IMR-90 (cell line): ENCODE data around the gene NELFCD. TPM values are rescaled to one million over a fixed set of nuclear protein-coding genes. Genes with fewer than 3 reads are reported as not detected.

ENCODE experiments used
- ATAC-seq: fragments of 200-7000 bp; cut with Tn5 transposase; 2 replicates; pipeline ENCODE4 v1.9.1; 2020; ENCODE audit warnings: low read depth, mild to moderate bottlenecking, moderate library complexity
- BruUV-seq: library from RNA; stranded (reverse); fragments of 400-500 nt; replicated peaks from 2 replicates; lab custom pipeline; 2021; lab: Mats Ljungman, UMichigan
- CTCF ChIA-PET: fragments of 300-600 bp; formaldehyde crosslinking; extraction: SDS; loops from one replicate; lab custom pipeline; 2021; ENCODE audit warnings: antibody characterized with exemption; lab: Yijun Ruan, JAX
- POLR2A ChIA-PET: fragments of 300-600 bp; sonication (Branson Sonifier 250); formaldehyde crosslinking; loops from one replicate; lab custom pipeline; 2022; ENCODE audit warnings: antibody characterized with exemption; ENCODE audit not compliant: unreplicated experiment; lab: Charles Lee
- DNase-seq: peaks from one replicate; pipeline ENCODE4 v3.0.0; 2013
- H2AFZ ChIP-seq: replicated peaks from 2 replicates; pipeline ENCODE3; 2013; ENCODE audit warnings: low read length, mild to moderate bottlenecking; ENCODE audit not compliant: poor library complexity
- H2AK5ac ChIP-seq: 2 replicates; pipeline ENCODE4 v1.6.1; 2013; ENCODE audit warnings: low read depth, low read length, inconsistent platforms
- H2AK9ac ChIP-seq: replicated peaks from 2 replicates; pipeline ENCODE3; 2013; ENCODE audit warnings: mild to moderate bottlenecking, low read depth, low read length, moderate library complexity; ENCODE audit not compliant: poor library complexity
- H2BK120ac ChIP-seq: 2 replicates; pipeline ENCODE4 v1.6.1; 2013; ENCODE audit warnings: low read depth, low read length, inconsistent platforms
- H2BK15ac ChIP-seq: 3 replicates; pipeline ENCODE4 v1.6.1; 2013; ENCODE audit warnings: low read depth, low read length, inconsistent platforms
- H2BK20ac ChIP-seq: 2 replicates; pipeline ENCODE4 v1.6.1; 2013; ENCODE audit warnings: low read depth, mild to moderate bottlenecking, inconsistent platforms, low read length, moderate library complexity
- H2BK5ac ChIP-seq: 2 replicates; pipeline ENCODE4 v1.6.1; 2013; ENCODE audit warnings: mild to moderate bottlenecking, low read depth, low read length, inconsistent platforms; ENCODE audit not compliant: poor library complexity, severe bottlenecking
- H3K14ac ChIP-seq: replicated peaks from 2 replicates; pipeline ENCODE4 v1.6.1; 2013; ENCODE audit warnings: low read depth, low read length, inconsistent platforms
- H3K18ac ChIP-seq: 2 replicates; pipeline ENCODE4 v1.6.1; 2013; ENCODE audit warnings: low read depth, low read length, control low read depth
- H3K23ac ChIP-seq: 2 replicates; pipeline ENCODE4 v1.6.1; 2013; ENCODE audit warnings: low read depth, low read length, inconsistent platforms
- H3K27ac ChIP-seq: 2 replicates; pipeline ENCODE4 v1.5.1; 2013; ENCODE audit warnings: mild to moderate bottlenecking, control low read depth, low read length; ENCODE audit not compliant: insufficient read depth
- H3K27me3 ChIP-seq: 2 replicates; pipeline ENCODE4 v1.6.1; 2013; ENCODE audit warnings: low read length; ENCODE audit not compliant: control insufficient read depth, insufficient read depth
- H3K36me3 ChIP-seq: 2 replicates; pipeline ENCODE4 v1.6.1; 2013; ENCODE audit warnings: low read length, mixed read lengths; ENCODE audit not compliant: control insufficient read depth, insufficient read depth
- H3K4ac ChIP-seq: 2 replicates; pipeline ENCODE4 v1.6.1; 2013; ENCODE audit warnings: low read depth, low read length, inconsistent platforms
- H3K4me1 ChIP-seq: 2 replicates; pipeline ENCODE4 v1.6.1; 2013; ENCODE audit warnings: low read length, mixed read lengths; ENCODE audit not compliant: control insufficient read depth, insufficient read depth
- H3K4me2 ChIP-seq: 2 replicates; pipeline ENCODE4 v1.6.1; 2013; ENCODE audit warnings: low read depth, mild to moderate bottlenecking, control low read depth, low read length, moderate library complexity
- H3K4me3 ChIP-seq: 2 replicates; pipeline ENCODE4 v1.5.1; 2013; ENCODE audit warnings: low read depth, mild to moderate bottlenecking, control low read depth, low read length, moderate library complexity; ENCODE audit not compliant: insufficient read depth
- H3K56ac ChIP-seq: 2 replicates; pipeline ENCODE4 v1.6.1; 2013; ENCODE audit warnings: low read length, inconsistent platforms; ENCODE audit not compliant: insufficient read depth; ENCODE audit errors: extremely low read depth
- H3K79me1 ChIP-seq, 2 experiments: 2 replicates each; pipeline ENCODE4 v1.6.1; 2013; ENCODE audit warnings: low read length in 2 of 2, inconsistent platforms in 1 of 2, low read depth in 1 of 2
- H3K9ac ChIP-seq: 2 replicates; pipeline ENCODE4 v1.6.1; 2013; ENCODE audit warnings: low read depth, low read length, control low read depth
- H3K9me1 ChIP-seq: 2 replicates; pipeline ENCODE4 v1.6.1; 2013; ENCODE audit warnings: low read length, inconsistent platforms; ENCODE audit not compliant: insufficient read depth
- H3K9me3 ChIP-seq: 2 replicates; pipeline ENCODE4 v1.6.1; 2013; ENCODE audit warnings: low read length; ENCODE audit not compliant: control insufficient read depth, insufficient read depth
- H4K20me1 ChIP-seq: 2 replicates; pipeline ENCODE4 v1.6.1; 2013; ENCODE audit warnings: low read length, inconsistent platforms; ENCODE audit not compliant: insufficient read depth
- H4K5ac ChIP-seq: 2 replicates; pipeline ENCODE4 v1.6.1; 2013; ENCODE audit warnings: mild to moderate bottlenecking, low read depth, low read length, control low read depth
- H4K8ac ChIP-seq, 2 experiments: 2 replicates each; pipeline ENCODE4 v1.6.1; 2013; ENCODE audit warnings: low read depth in 2 of 2, low read length in 2 of 2, control low read depth in 1 of 2, inconsistent platforms in 1 of 2
- H4K91ac ChIP-seq: 2 replicates; pipeline ENCODE4 v1.6.1; 2013; ENCODE audit warnings: low read depth, low read length, inconsistent platforms; ENCODE audit not compliant: insufficient read depth
- BHLHE40 ChIP-seq: fragments of 150-350 bp; IDR thresholded peaks from 2 replicates; pipeline ENCODE4 v1.6.1; 2016; ENCODE audit warnings: mild to moderate bottlenecking, low read depth, low read length
- CEBPB ChIP-seq: IDR thresholded peaks from 2 replicates; pipeline ENCODE4 v1.6.1; 2012; ENCODE audit warnings: low read depth, low read length, improper control_type of control experiment
- CHD1 ChIP-seq: IDR thresholded peaks from 2 replicates; pipeline ENCODE4 v1.6.1; 2012; ENCODE audit warnings: low read depth, low read length, improper control_type of control experiment
- CTCF ChIP-seq: conservative IDR thresholded peaks from 2 replicates; pipeline ENCODE4 v1.5.1; 2012; ENCODE audit warnings: mild to moderate bottlenecking, low read depth, low read length, improper control_type of control experiment
- ELK1 ChIP-seq: fragments of 150-350 bp; IDR thresholded peaks from 2 replicates; pipeline ENCODE4 v1.6.1; 2016; ENCODE audit warnings: low read depth, mild to moderate bottlenecking, low read length, moderate library complexity, borderline replicate concordance
- FOS ChIP-seq: fragments of 150-350 bp; IDR thresholded peaks from 2 replicates; pipeline ENCODE4 v1.6.1; 2016; ENCODE audit warnings: low read depth, low read length
- MAFK ChIP-seq: IDR thresholded peaks from 2 replicates; pipeline ENCODE4 v1.6.1; 2012; ENCODE audit warnings: low read depth, low read length, improper control_type of control experiment
- MAZ ChIP-seq: IDR thresholded peaks from 2 replicates; pipeline ENCODE4 v1.6.1; 2012; ENCODE audit warnings: low read depth, mild to moderate bottlenecking, low read length, improper control_type of control experiment, moderate library complexity, borderline replicate concordance
- MXI1 ChIP-seq: IDR thresholded peaks from 2 replicates; pipeline ENCODE4 v1.6.1; 2012; ENCODE audit warnings: low read depth, mild to moderate bottlenecking, low read length, moderate library complexity, borderline replicate concordance
- NFE2L2 ChIP-seq: fragments of 150-350 bp; IDR thresholded peaks from 2 replicates; pipeline ENCODE4 v1.6.1; 2016; ENCODE audit warnings: low read depth, mild to moderate bottlenecking, low read length
- POLR2A ChIP-seq: IDR thresholded peaks from 2 replicates; pipeline ENCODE4 v1.6.1; 2012; ENCODE audit warnings: mild to moderate bottlenecking, low read depth, low read length
- RAD21 ChIP-seq: IDR thresholded peaks from 2 replicates; pipeline ENCODE4 v1.6.1; 2012; ENCODE audit warnings: low read length, improper control_type of control experiment
- RCOR1 ChIP-seq: IDR thresholded peaks from 2 replicates; pipeline ENCODE4 v1.6.1; 2012; ENCODE audit warnings: mild to moderate bottlenecking, low read length, improper control_type of control experiment; ENCODE audit not compliant: insufficient replicate concordance
- RFX5 ChIP-seq: IDR thresholded peaks from 2 replicates; pipeline ENCODE4 v1.8.0; 2012; ENCODE audit warnings: low read depth, mild to moderate bottlenecking, low read length, moderate library complexity
- SMC3 ChIP-seq: fragments of 150-350 bp; IDR thresholded peaks from 2 replicates; pipeline ENCODE4 v1.6.1; 2016; ENCODE audit warnings: low read depth, mild to moderate bottlenecking, antibody characterized with exemption, low read length, moderate library complexity
- USF2 ChIP-seq: fragments of 150-350 bp; IDR thresholded peaks from 2 replicates; pipeline ENCODE4 v1.6.1; 2017; ENCODE audit warnings: mild to moderate bottlenecking, antibody characterized with exemption, low read length, low read depth
- WGBS, 2 experiments: methylation state at CpG; one replicate each; pipeline versions ENCODE4 v1.1.5 to v1.1.7; 2013; ENCODE audit warnings: missing lambda C conversion rate in 2 of 2; ENCODE audit not compliant: insufficient read length in 1 of 2; ENCODE audit errors: extremely low coverage in 2 of 2; 5-methylcytosine and 5-hydroxymethylcytosine counted together
- dilution Hi-C: fragments of 300-500 bp; cut with HindIII; formaldehyde crosslinking; loops from one replicate; pipeline ENCODE4 v1.14.3; 2018; ENCODE audit warnings: low sequenced_read_pairs; ENCODE audit not compliant: unreplicated experiment
- in situ Hi-C: fragments of 300-500 bp; cut with MboI; formaldehyde crosslinking; loops from 3 replicates; pipeline ENCODE4 v1.14.3; 2019; ENCODE audit warnings: low sequenced_read_pairs, inconsistent platforms, mixed read lengths
- intact Hi-C: fragments of 100-400 bp; cut with micrococcal nuclease; formaldehyde crosslinking; loops from 2 replicates; pipeline ENCODE4 v1.10.0; 2022
- polyA plus RNA-seq, 3 experiments: library from polyadenylated mRNA; depleted of rRNA; stranded (reverse); fragments of >200 nt; gene quantifications; 2 replicates each; pipeline ENCODE4 v1.2.3, GENCODE V29; 2012; ENCODE audit warnings: low replicate concordance in 1 of 3
- total RNA-seq: library from RNA; depleted of rRNA; stranded (reverse); fragments of >200 nt; gene quantifications from 2 replicates; pipeline ENCODE4 v1.2.3, GENCODE V29; 2012

The NELFCD gene
- total and polyA plus RNA-seq, 2 of the 4 experiments (the other 2 are of a cell fraction): 88.9 to 94.1 TPM

GRCh38 chr20:59002388-59002787 is 21.3 kb downstream of the NELFCD start:
- Histone ChIP-seq H4K5ac (no peak overlapping the region), H3K9me1 (peaks cover 11% of the 10 kb centered on the region; the same call in 1 of the 2 replicates), H2AK5ac (no peak overlapping the region), H2BK20ac (no peak overlapping the region), H3K4ac (no peak overlapping the region), H2BK5ac (no peak overlapping the region), H3K4me3 (no peak overlapping the region), H4K8ac (no peak overlapping the region), H4K91ac (no peak overlapping the region), H3K18ac (no peak overlapping the region), H3K9me3 (no peaks in the 10 kb centered on the region), H2BK15ac (no peak overlapping the region), H3K36me3 (peaks cover 17% of the 10 kb centered on the region), H3K9ac (no peak overlapping the region), H2BK120ac (no peak overlapping the region), H3K14ac (no peak overlapping the region), H3K23ac (no peak overlapping the region), H2AFZ (no peak overlapping the region), H3K4me1 (peaks cover 12% of the 10 kb centered on the region), H3K56ac (no peak overlapping the region), H3K27me3 (no peaks in the 10 kb centered on the region), H3K27ac (no peak overlapping the region), H3K79me1 (peaks cover 10 to 35% of the 10 kb centered on the region in 2 experiments; a peak in 3 of 4 replicates), H4K20me1 (no peaks in the 10 kb centered on the region; the same call in 1 of the 2 replicates), H3K4me2 (no peak overlapping the region), H2AK9ac (no peak overlapping the region)
- no TSS peak for BruUV-seq
- TF ChIP-seq SMC3 (no peak), MAFK (no peak), RCOR1 (no peak), CEBPB (no peak), MAZ (no peak), CHD1 (no peak), POLR2A (no peak), RAD21 (no peak), CTCF (no peak), RFX5 (no peak), ELK1 (no peak), FOS (no peak), USF2 (no peak), BHLHE40 (no peak), NFE2L2 (no peak), MXI1 (no peak)
- in situ Hi-C loops (no loop called here), dilution Hi-C loops (no loop called here), intact Hi-C loops (no loop called here)
- WGBS, 2 experiments: 100% methylated on average over 1 of the region's 8 CpGs; no CpG with 5 or more reads in 1 of the 2 experiments
- POLR2A ChIA-PET: no interaction called here
- ATAC-seq (no peak), DNase-seq (no peak)
- CTCF ChIA-PET: no interaction called here
